GM12865 (cell line): ENCODE data around the gene MT1F.
A peak's percentile ranks its signal among the peaks of the same experiment; 100 is the strongest.
"Not testable (repeated sequence)": the region's sequence is repeated elsewhere in the genome, so short reads cannot be mapped to it uniquely, and the experiment has no call there.

Experiments
- DNase-seq: peaks from one replicate; pipeline ENCODE4 v3.0.0; 2010; ENCODE audit warnings: low read depth
- H3K4me3 ChIP-seq: 2 replicates; pipeline ENCODE4 v1.5.1; 2011; ENCODE audit warnings: mild to moderate bottlenecking, low read depth, low read length, control low read depth
- CTCF ChIP-seq: IDR thresholded peaks from 2 replicates; pipeline ENCODE4 v1.5.1; 2011; ENCODE audit warnings: low read length, control low read depth, low read depth, inconsistent platforms; ENCODE audit not compliant: insufficient read depth; ENCODE audit errors: missing control alignments

The MT1F gene

GRCh38 chr16:56618138-56618537 is 39.6 kb upstream of the MT1F start:
- no peak overlapping the region for H3K4me3 ChIP-seq
- no peak for TF ChIP-seq CTCF
- DNase-seq: no peak

DNA sequence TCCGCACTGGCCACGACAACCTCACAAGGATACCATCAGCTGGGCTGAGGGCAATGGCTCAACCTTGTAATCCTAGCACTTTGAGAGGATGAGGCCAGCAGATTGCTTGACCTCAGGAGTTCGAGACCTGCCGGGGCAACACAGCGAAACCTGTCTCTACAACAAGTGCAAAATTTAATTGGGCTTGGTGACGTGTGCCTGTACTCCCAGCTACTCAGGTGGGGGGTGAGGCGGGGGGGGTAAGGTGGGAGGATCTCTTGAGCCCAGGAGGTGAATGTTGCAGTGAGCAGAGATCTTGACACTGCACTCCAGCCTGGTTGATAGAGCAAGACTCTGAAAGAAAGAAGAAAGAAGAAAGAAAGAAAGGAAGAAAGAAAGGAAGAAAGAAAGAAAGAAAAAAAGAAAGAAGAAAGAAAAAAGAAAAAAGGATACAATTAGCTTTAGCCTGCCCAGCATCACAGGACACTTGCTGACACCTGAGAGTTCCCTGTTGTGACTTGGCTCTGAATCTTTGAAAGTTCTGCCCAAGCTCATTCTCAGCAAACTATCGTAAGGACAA is 37.3 kb upstream of the MT1F start:
- TF ChIP-seq CTCF: no peak
- H3K4me3 ChIP-seq: no peak overlapping the region
- DNase-seq: no peak

- DNase-seq, H3K4me3 ChIP-seq: not testable (repeated sequence)
Observed at GRCh38 chr16:56621665-56622445, 35.9 kb upstream of the MT1F start.

DNA sequence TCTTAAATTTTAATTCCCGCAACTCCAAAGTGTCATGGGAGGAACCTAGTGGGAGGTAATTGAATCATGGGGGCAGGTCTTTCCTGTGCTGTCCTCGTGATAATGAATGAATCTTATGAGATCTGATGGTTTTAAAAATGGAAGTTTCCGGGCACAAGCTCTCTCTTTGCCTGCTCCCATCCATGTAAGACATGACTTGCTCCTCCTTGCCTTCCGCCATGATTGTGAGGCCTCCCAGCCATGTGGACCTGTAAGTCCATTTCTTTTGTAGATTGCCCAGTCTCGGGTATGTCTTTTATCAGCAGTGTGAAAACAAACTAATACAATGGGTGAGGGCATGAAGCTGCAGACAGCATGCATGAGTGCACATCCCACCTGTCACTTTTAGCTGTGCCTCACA is 34.6 kb upstream of the MT1F start:
- not testable (repeated sequence) for DNase-seq, H3K4me3 ChIP-seq

GRCh38 chr16:56623637-56624036 is 34.1 kb upstream of the MT1F start:
- DNase-seq: no peak
- TF ChIP-seq CTCF: no peak

GRCh38 chr16:56625140-56625942 is 32.4 kb upstream of the MT1F start, which contains the start of gene MT1E:
Gene MT1E (plus strand): TSS chr16:56625781. CDS start chr16:56625852, 71 bp downstream.
- H3K4me3 ChIP-seq: no peak within 1 kb of the TSS
- peak; percentile 41 for DNase-seq
- TF ChIP-seq CTCF: no peak

More at GRCh38 chr16:56623637-56624036, 34.1 kb upstream of the MT1F start:
- H3K4me3 ChIP-seq: no peak overlapping the region

DNA sequence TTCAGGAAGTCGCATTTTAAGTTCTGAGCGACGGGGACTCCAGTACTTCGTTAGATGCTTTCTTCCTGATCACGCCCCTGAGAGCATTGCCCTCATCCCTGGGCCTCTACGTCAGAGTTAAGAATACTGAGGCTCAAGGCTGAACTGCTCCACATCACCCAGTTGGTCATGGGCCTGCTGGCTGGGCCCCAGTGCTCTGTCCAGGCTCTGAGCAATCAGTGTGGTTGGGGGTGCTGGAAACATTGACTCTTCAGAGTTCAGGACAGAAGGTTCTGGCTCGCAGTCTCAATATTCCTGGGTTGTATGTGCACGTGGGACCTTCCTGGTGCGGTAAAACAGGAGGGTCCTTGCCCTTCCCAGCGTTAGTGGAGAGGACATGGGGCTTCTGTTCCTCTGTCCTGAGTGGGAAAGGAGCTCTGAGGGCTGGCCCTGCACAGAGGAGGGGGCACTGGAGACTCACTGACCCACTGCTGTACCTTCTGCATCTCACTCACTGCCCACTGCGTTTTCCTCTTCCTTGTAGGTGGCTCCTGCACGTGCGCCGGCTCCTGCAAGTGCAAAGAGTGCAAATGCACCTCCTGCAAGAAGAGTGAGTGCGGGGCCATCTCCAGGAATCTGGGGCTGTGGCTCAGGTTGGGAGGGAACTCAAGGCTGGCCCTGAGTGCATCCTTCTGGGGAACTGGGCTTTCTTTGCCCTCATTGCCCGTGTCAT is 31.7 kb upstream of the MT1F start:
- DNase-seq: no peak
- H3K4me3 ChIP-seq: no peak overlapping the region
- no peak for TF ChIP-seq CTCF
